Cerebellar nuclear complex (tissue), 1 donor: ENCODE measurements around the gene MAGEB6B.
"Not testable (repeated sequence)": the region's sequence is repeated elsewhere in the genome, so short reads cannot be mapped to it uniquely, and the experiment has no call there.

Source experiments
- DNase-seq, 2 experiments: peaks; one replicate each; lab custom pipeline; 2025; lab: John Stamatoyannopoulos, UW

The MAGEB6B gene, protein sequence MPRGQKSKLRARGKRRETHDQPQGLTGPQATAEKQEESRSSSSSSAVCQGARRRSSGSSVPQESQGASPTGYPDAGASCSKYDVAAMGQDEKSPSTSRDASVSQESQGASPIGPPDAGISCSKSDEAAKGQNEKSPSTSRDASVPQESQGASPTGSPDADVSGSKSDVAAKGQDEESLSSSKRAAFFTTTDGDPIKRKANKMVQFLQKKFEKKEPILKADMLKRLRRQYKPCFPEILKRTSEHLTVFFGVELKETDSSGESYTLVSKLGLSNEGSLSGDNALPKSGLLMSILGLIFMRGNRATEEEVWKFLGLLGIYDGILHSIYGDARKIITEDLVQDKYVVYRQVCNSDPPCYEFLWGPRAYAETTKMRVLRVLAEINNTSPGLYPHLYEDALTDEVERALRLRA

DNA sequence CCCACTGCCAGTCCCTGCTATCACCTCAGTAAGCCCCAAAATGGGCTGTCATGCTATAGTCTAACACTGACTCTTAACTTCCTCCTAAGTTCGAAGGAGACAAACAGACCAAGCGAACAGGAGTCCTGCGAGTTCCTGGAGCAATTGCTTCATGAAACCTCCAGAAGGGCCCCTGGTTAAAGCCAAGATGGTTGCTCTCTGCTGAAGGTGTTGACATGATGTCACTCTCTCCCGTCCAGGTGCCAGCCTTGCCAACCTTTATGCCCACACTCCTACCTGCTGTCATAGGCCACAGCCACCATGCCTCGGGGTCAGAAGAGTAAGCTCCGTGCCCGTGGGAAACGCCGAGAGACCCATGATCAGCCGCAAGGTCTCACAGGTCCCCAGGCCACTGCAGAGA is at the start of gene MAGEB6B:
Gene MAGEB6B (plus strand): TSS at position 301 of the 400 bp plus-strand sequence. CDS start 0 bp downstream, at position 301.
- no peak for DNase-seq

DNA sequence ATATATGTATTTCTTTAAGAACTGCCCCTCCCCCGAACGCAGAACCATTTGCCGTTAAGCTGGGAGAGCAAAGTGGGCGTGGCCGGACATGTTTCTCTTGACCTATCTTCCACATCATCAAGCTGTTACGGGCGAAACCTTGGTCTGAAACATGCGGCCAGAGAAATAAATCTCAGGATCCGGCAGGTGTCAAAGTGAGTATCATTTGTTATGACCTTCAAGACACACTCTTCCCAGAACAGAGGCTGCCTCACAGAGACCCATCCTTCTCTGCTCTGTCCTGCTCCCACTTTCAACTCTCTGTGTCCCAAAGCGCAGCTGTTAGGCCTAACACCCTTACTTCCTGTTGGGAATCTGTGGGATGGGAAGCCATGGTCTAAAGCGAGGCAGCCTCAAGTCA is 22.1 kb upstream of the MAGEB6B start, which contains the start of gene MAGEB18:
Gene MAGEB18 (plus strand): TSS at position 70 of the 400 bp plus-strand sequence. CDS start 643 bp downstream, outside the sequence.
- DNase-seq, result no peak

DNA sequence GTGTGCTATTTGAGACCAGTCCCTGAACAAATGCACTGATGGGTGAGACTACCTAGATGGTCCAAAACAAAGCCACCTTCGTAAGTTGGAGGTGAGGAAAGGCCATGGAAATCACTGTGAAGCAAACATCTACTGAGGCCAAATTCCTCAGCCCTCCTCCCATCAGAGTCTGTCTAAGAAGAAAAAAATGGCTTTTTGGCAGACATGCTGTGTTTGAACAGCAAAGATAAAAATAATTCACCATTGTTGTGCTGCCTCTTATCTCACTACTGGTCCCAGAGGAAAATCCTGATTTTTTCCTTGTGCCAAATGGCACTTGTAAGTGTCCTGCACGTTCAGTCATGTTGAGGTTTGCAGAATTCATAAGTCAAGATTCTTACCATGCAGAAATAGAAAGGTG is 14.4 kb upstream of the MAGEB6B start:
- no peak for DNase-seq

DNA sequence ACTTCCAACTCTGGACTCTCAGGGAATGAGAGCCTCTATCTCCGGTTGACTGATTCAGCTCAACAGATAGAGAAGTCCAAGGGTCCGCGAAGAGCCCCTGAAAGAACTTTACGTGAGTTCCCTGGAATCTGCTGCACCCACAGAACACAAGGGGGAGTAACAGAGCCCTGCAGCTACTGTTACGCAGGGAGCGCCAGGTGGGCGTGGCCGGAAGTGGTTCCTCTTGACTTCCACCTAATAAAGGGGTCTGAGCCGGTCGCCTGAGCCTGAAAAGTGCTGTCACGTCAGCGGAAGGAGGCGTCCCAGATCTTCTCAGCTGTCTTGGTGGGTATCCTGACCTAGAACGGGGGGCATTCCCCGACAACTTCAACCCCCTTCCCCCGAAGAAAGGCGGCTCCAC is 31.8 kb downstream of the MAGEB6B start, which contains the start of gene MAGEB6:
Gene MAGEB6 (plus strand): TSS at position 237 of the 400 bp plus-strand sequence. CDS start 1,407 bp downstream, outside the sequence.
- no peak for DNase-seq

DNA sequence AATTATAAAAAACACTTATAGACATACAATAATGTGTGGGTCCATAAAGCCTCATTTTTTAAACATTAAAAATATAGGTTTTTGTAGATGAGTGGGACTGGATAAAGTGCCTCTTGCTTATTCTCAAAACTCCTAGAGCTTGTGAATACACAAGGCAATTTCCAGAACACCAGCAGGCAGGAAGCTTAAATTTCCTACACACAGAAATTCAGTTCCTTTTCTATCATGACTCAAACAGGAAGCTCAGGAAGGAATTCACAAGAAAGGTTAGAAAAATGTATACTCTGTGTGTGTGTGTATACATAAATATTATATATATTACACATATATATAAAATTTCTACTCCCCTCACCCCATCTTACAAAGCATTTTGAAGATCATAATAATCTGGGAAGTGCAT is 43.2 kb downstream of the MAGEB6B start:
- no peak for DNase-seq

DNA sequence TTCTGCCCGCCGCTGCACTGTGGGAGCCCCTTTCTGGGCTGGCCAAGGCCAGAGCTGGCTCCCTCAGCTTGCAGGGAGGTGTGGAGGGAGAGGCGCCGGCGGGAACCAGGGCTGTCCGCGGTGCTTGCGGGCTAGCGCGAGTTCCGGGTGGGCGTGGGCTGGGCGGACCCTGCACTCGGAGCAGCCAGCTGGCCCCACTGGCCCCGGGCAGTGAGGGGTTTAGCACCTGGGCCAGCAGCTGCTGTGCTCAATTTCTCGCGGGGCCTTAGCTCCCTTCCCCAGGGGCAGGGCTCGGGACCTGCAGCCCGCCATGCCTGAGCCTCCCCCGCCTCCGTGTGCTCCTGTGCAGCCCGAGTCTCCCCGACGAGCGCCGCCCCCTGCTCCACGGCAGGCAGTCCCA is 44.3 kb downstream of the MAGEB6B start:
- not testable (repeated sequence) for DNase-seq

DNA sequence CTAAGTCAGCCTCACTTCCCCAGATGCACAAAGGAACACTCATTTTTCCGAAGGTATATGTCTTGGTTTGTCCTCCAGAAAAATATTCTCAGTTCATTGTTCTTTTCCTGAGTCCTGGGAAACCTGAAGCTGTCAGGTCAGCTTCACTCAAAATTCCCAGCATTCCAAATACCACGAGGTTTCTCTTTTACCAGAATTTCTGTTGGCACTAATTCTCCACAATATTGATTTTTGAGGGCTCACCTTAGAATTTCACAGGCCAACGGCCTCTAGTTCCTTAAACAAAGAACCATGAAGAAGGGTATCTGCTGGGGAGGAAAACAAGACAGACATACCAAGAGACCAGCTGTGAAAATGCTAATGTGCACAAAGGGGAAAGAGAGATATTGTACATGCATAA is 47.6 kb downstream of the MAGEB6B start:
- no peak for DNase-seq
